Left lung (tissue), 10 donors: ENCODE data around the gene LAMTOR1. TPM values are rescaled to one million over a fixed set of nuclear protein-coding genes. Genes with fewer than 3 reads are reported as not detected.

Source experiments
- ATAC-seq: fragments of 200-7000 bp; cut with Tn5 transposase; one replicate; pipeline ENCODE4 v1.9.1; 2020; ENCODE audit warnings: moderate library complexity
- DNase-seq, 4 donors: peaks; one replicate each; pipeline ENCODE4 v3.0.0-alpha.2; 2013 to 2020
- H3K27ac ChIP-seq, 2 donors: fragments of 200-600 bp; sonication (generic) in 1 of 2; one replicate each; pipeline versions ENCODE4 v1.5.0 to v1.8.0; 2020 to 2021
- H3K27me3 ChIP-seq, 2 donors: fragments of 200-600 bp; sonication (generic) in 1 of 2; one replicate each; pipeline versions ENCODE4 v1.5.0 to v1.8.0; 2020 to 2021
- H3K36me3 ChIP-seq, 2 donors: fragments of 200-600 bp; sonication (generic) in 1 of 2; one replicate each; pipeline versions ENCODE4 v1.5.0 to v1.8.0; 2020 to 2021
- H3K4me1 ChIP-seq, 2 donors: fragments of 200-600 bp; one replicate each; pipeline ENCODE4 v1.8.0; 2021
- H3K4me3 ChIP-seq, 2 donors: fragments of 200-600 bp; sonication (generic) in 1 of 2; one replicate each; pipeline versions ENCODE4 v1.5.0 to v1.8.0; 2020 to 2021; ENCODE audit warnings: mild to moderate bottlenecking in 1 of 2
- H3K9me3 ChIP-seq, 2 donors: fragments of 200-600 bp; sonication (generic) in 1 of 2; one replicate each; pipeline versions ENCODE4 v1.5.0 to v1.8.0; 2020 to 2021
- CTCF ChIP-seq, 2 donors: fragments of 200-600 bp; sonication (generic) in 1 of 2; IDR thresholded peaks; one replicate each; pipeline versions ENCODE4 v1.5.0 to v1.8.0; 2021; ENCODE audit warnings: antibody characterized with exemption in 2 of 2
- intact Hi-C, 2 donors: fragments of 100-400 bp; cut with DNase I; formaldehyde crosslinking; loops; one replicate each; pipeline versions ENCODE4 v1.11.2 to v1.14.2; 2022
- polyA plus RNA-seq, 6 donors: library from polyadenylated mRNA; unstranded; fragments of 120-200 nt; gene quantifications; one replicate each; pipeline ENCODE4 v1.2.1, GENCODE V29; 2013; ENCODE audit not compliant: insufficient read length in 6 of 6
- total RNA-seq, 2 donors: library from RNA; stranded (reverse); fragmentation: NEBNext Ultra II Directional; extraction: Animal tissue kit (Norgen Biotek cat#: 25700); gene quantifications; one replicate each; pipeline ENCODE4 v1.2.1, GENCODE V29; 2021
- donor health status: DM: no; HTN: yes; CAD: no.
- donor health status: DM: no; HTN: no; CAD: no.

The LAMTOR1 gene
- total and polyA plus RNA-seq, 8 donors, result 92.5 to 118 (median 112) TPM

- ATAC-seq (no peak), DNase-seq (no peak)
- TF ChIP-seq CTCF (IDR thresholded peaks at IDR 0.05), result no peak
- Histone ChIP-seq H3K27me3 (no peaks in the 10 kb centered on the region), H3K27ac (peak overlapping the region; percentile 99 to 100), H3K4me3 (peak overlapping the region; percentile 52 to 58), H3K9me3 (no peaks in the 10 kb centered on the region), H3K4me1 (peaks cover 8 to 16% of the 10 kb centered on the region in 2 donors), H3K36me3 (peaks cover 0 to 17% of the 10 kb centered on the region in 2 donors)
- intact Hi-C loops, result no loop called here
Observed at GRCh38 chr11:72112978-72113808, 10.1 kb upstream of the LAMTOR1 start.

- intact Hi-C loops, result no loop called here
Observed at GRCh38 chr11:72112143-72112977, 9.3 kb upstream of the LAMTOR1 start, which contains the start of gene ANAPC15. Gene ANAPC15 (minus strand): TSS chr11:72112695. CDS start chr11:72111276, 1,419 bp downstream.

GRCh38 chr11:72111300-72112142, 8.4 kb upstream of the LAMTOR1 start:
- Histone ChIP-seq H3K27me3 (no peaks in the 10 kb centered on the region), H3K36me3 (peaks cover 0 to 25% of the 10 kb centered on the region in 2 donors), H3K4me1 (peaks cover 8 to 16% of the 10 kb centered on the region in 2 donors), H3K4me3 (peak overlapping the region; percentile 52 to 58), H3K27ac (peak overlapping the region; percentile 99 to 100), H3K9me3 (no peaks in the 10 kb centered on the region)
- no peak for ATAC-seq
- intact Hi-C loops, result no loop called here
- DNase-seq, result no peak
- no peak for TF ChIP-seq CTCF (IDR thresholded peaks at IDR 0.05)

More at GRCh38 chr11:72112143-72112977, 9.3 kb upstream of the LAMTOR1 start, which contains the start of gene ANAPC15:
- Histone ChIP-seq H3K4me3 (peak within 1 kb of the TSS; percentile 52 to 58), H3K27ac (peak within 1 kb of the TSS; percentile 99 to 100), H3K27me3 (no peaks in the 10 kb centered on the region), H3K4me1 (peaks cover 8 to 16% of the 10 kb centered on the region in 2 donors), H3K9me3 (no peaks in the 10 kb centered on the region), H3K36me3 (peaks cover 0 to 25% of the 10 kb centered on the region in 2 donors)
- peak; percentile 95 for ATAC-seq
- DNase-seq, result peak; percentile 93 to 100 (median 99)
- no peak for TF ChIP-seq CTCF (IDR thresholded peaks at IDR 0.05)

GRCh38 chr11:72105888-72106287, 2.8 kb upstream of the LAMTOR1 start, which contains the start of gene TOMT:
Gene TOMT (plus strand): TSS chr11:72105924. CDS start chr11:72105952, 28 bp downstream.
- DNase-seq, result no peak
- TF ChIP-seq CTCF (IDR thresholded peaks at IDR 0.05), result no peak
- Histone ChIP-seq H3K27ac (no peak within 1 kb of the TSS), H3K36me3 (peaks cover 0 to 25% of the 10 kb centered on the region in 2 donors), H3K27me3 (no peaks in the 10 kb centered on the region), H3K4me1 (peaks cover 10 to 28% of the 10 kb centered on the region in 2 donors), H3K4me3 (no peak within 1 kb of the TSS), H3K9me3 (no peaks in the 10 kb centered on the region)
- no peak for ATAC-seq
- intact Hi-C loops, result no loop called here
